GM18868 (cell line): ENCODE data around the gene KDM6B.
"Not testable (repeated sequence)": the region's sequence is repeated elsewhere in the genome, so short reads cannot be mapped to it uniquely, and the experiment has no call there.

Experiments used
- ATAC-seq: cut with Tn5 transposase; IDR thresholded peaks from one replicate; pipeline ENCODE4 v1.9.1; 2021; ENCODE audit warnings: mild to moderate bottlenecking, moderate library complexity; ENCODE audit not compliant: unreplicated experiment

The KDM6B gene

GRCh38 chr17:7852262-7852670 is 18.2 kb downstream of the KDM6B start:
- ATAC-seq = no peak

GRCh38 chr17:7852919-7853690 is 19.1 kb downstream of the KDM6B start:
- ATAC-seq = no peak

GRCh38 chr17:7853691-7854038 is 19.6 kb downstream of the KDM6B start:
- ATAC-seq = no peak

GRCh38 chr17:7854078-7854777 is 20.2 kb downstream of the KDM6B start:
- no peak for ATAC-seq

- no peak for ATAC-seq
Observed at GRCh38 chr17:7854851-7855659, 21.0 kb downstream of the KDM6B start, which contains the start of gene TMEM88. Gene TMEM88, plus strand, starts transcription at chr17:7855066. Its CDS starts 9 bp downstream, at chr17:7855075.

GRCh38 chr17:7855660-7856010 is 21.6 kb downstream of the KDM6B start:
- ATAC-seq = no peak

GRCh38 chr17:7856011-7856810 is 22.2 kb downstream of the KDM6B start:
- no peak for ATAC-seq

- ATAC-seq = peak; percentile 71
Observed at GRCh38 chr17:7856811-7857712, 23.0 kb downstream of the KDM6B start, which contains the start of gene NAA38. Gene NAA38, minus strand, starts transcription at chr17:7857559. Its CDS starts 96 bp downstream, at chr17:7857463.

- peak; percentile 39 for ATAC-seq
Observed at GRCh38 chr17:7857713-7858521, 23.9 kb downstream of the KDM6B start, which contains the start of gene CYB5D1. Gene CYB5D1, plus strand, starts transcription at chr17:7858003. Its CDS starts 132 bp downstream, at chr17:7858135.

- ATAC-seq = no peak
Observed at GRCh38 chr17:7858522-7858810, 24.4 kb downstream of the KDM6B start.

- no peak for ATAC-seq
Observed at GRCh38 chr17:7859028-7859427, 25.0 kb downstream of the KDM6B start.

GRCh38 chr17:7862692-7863437 is 28.8 kb downstream of the KDM6B start:
- ATAC-seq = no peak

GRCh38 chr17:7864384-7864783 is 30.4 kb downstream of the KDM6B start:
- not testable (repeated sequence) for ATAC-seq

GRCh38 chr17:7864995-7865650 is 31.1 kb downstream of the KDM6B start:
- no peak for ATAC-seq

GRCh38 chr17:7867881-7868329 is 33.9 kb downstream of the KDM6B start:
- no peak for ATAC-seq

- ATAC-seq = no peak
Observed at GRCh38 chr17:7873051-7873450, 39.0 kb downstream of the KDM6B start.

GRCh38 chr17:7875804-7876370 is 41.9 kb downstream of the KDM6B start:
- ATAC-seq = no peak
